Spleen (tissue), 7 donors: Measurements from ENCODE around the gene TRIM9.

Source experiments
- POLR2A ChIP-seq, 3 donors: fragments of 450-650 bp; IDR thresholded peaks; one replicate each; pipeline ENCODE4 v1.5.1; 2017; ENCODE audit warnings: antibody characterized with exemption in 3 of 3, mild to moderate bottlenecking in 1 of 3
- POLR2AphosphoS5 ChIP-seq, 3 donors: sonication (generic); formaldehyde crosslinking; IDR thresholded peaks; one replicate each; pipeline ENCODE4 v1.5.1; 2017; ENCODE audit warnings: antibody characterized with exemption in 3 of 3
- TF ChIP-seq, protein P1 (sequence below), 11 experiments: fragments of 200-600 bp in 7 of 11; fragments of 450-650 bp in 4 of 11; sonication (generic) in 4 of 11; IDR thresholded peaks in 8 of 11; conservative IDR thresholded peaks in 3 of 11; 1 replicate in 7 of 11; 2 replicates in 4 of 11; pipeline versions ENCODE4 v1.4.0 to v1.8.0; 2016 to 2021; ENCODE audit warnings: antibody characterized with exemption in 11 of 11, inconsistent platforms in 4 of 11, mild to moderate bottlenecking in 1 of 11
- donor health status: DM: no; HTN: no; CAD: no; lungs with moderate emphysema.
- donor health status: DM: no; HTN: no; CAD: no.
- donor health status: DM: no; HTN: no; CAD: no.

DNA sequence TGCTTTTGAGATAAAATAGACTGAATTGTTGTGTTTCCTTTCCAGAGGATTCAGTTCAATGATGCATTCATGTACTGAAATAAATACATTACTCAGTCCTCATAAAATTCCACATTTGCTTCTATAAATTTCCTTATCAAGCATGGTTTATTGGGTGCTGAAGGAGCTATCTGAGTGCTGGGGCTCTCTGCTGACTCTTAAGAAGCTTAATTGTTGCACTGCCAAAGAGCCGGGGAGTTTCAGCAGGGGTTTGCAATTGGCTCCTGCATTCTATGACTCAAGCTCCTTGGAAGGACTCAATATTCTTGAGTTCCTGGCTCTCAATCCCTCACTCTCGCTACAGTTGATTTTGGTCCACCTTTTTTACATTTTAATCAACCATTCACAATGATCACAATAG lies 80.8 kb downstream of the TRIM9 start:
- no peak for TF ChIP-seq POLR2A (IDR thresholded peaks at IDR 0.05)
- TF ChIP-seq, protein P1, sequence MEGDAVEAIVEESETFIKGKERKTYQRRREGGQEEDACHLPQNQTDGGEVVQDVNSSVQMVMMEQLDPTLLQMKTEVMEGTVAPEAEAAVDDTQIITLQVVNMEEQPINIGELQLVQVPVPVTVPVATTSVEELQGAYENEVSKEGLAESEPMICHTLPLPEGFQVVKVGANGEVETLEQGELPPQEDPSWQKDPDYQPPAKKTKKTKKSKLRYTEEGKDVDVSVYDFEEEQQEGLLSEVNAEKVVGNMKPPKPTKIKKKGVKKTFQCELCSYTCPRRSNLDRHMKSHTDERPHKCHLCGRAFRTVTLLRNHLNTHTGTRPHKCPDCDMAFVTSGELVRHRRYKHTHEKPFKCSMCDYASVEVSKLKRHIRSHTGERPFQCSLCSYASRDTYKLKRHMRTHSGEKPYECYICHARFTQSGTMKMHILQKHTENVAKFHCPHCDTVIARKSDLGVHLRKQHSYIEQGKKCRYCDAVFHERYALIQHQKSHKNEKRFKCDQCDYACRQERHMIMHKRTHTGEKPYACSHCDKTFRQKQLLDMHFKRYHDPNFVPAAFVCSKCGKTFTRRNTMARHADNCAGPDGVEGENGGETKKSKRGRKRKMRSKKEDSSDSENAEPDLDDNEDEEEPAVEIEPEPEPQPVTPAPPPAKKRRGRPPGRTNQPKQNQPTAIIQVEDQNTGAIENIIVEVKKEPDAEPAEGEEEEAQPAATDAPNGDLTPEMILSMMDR (IDR thresholded peaks at IDR 0.05 in 8 of 11, conservative IDR thresholded peaks at IDR 0.05 in 3 of 11) = no peak
- TF ChIP-seq POLR2AphosphoS5 (IDR thresholded peaks at IDR 0.05) = no peak
